GM23338 (cell line): ENCODE results near the gene ITGA3. TPM values are rescaled to one million over a fixed set of nuclear protein-coding genes. Genes with fewer than 3 reads are reported as not detected.

Experiments
- ATAC-seq: fragments of 200-7000 bp; cut with Tn5 transposase; 3 replicates; pipeline ENCODE4 v1.9.1; 2020
- DNase-seq: peaks from one replicate; pipeline ENCODE4 v3.0.0-alpha.2; 2015; ENCODE audit warnings: low spot score
- H2AFZ ChIP-seq: fragments of 200-600 bp; sonication (generic); 2 replicates; pipeline ENCODE4 v1.8.0; 2016; ENCODE audit warnings: antibody characterized with exemption, mild to moderate bottlenecking, moderate library complexity
- H3F3A ChIP-seq: fragments of 200-600 bp; sonication (generic); replicated peaks from 2 replicates; pipeline ENCODE4 v1.8.0; 2017; ENCODE audit warnings: antibody characterized with exemption, mixed run types, low read depth
- H3K27ac ChIP-seq: fragments of 200-600 bp; sonication (generic); 2 replicates; pipeline ENCODE4 v1.6.1; 2016; ENCODE audit warnings: low read depth
- H3K27me3 ChIP-seq: fragments of 200-600 bp; sonication (generic); 2 replicates; pipeline ENCODE4 v1.8.0; 2016; ENCODE audit warnings: mild to moderate bottlenecking, mixed run types, moderate library complexity; ENCODE audit not compliant: insufficient read depth
- H3K36me3 ChIP-seq: fragments of 200-600 bp; sonication (generic); 2 replicates; pipeline ENCODE4 v1.8.0; 2016; ENCODE audit warnings: mild to moderate bottlenecking; ENCODE audit not compliant: insufficient read depth
- H3K4me1 ChIP-seq: fragments of 200-600 bp; sonication (generic); 2 replicates; pipeline ENCODE4 v1.8.0; 2016; ENCODE audit warnings: mild to moderate bottlenecking, moderate library complexity; ENCODE audit not compliant: insufficient read depth
- H3K4me2 ChIP-seq: fragments of 200-600 bp; sonication (generic); 2 replicates; pipeline ENCODE4 v1.7.1; 2017; ENCODE audit warnings: mixed run types
- H3K4me3 ChIP-seq: fragments of 200-600 bp; sonication (generic); 2 replicates; pipeline ENCODE4 v1.6.1; 2016; ENCODE audit warnings: mixed run types
- H3K79me2 ChIP-seq: fragments of 200-600 bp; sonication (generic); replicated peaks from 2 replicates; pipeline ENCODE4 v1.8.0; 2017; ENCODE audit warnings: mild to moderate bottlenecking; ENCODE audit not compliant: insufficient read depth
- H3K9me2 ChIP-seq: fragments of 200-600 bp; sonication (generic); 2 replicates; pipeline ENCODE4 v1.8.0; 2017; ENCODE audit not compliant: insufficient read depth
- H4K20me1 ChIP-seq: fragments of 200-600 bp; sonication (generic); replicated peaks from 2 replicates; pipeline ENCODE4 v1.8.0; 2017; ENCODE audit warnings: mild to moderate bottlenecking; ENCODE audit not compliant: insufficient read depth
- H3K27ac Mint-ChIP-seq: 2 replicates; pipeline ENCODE4 v1.8.0; 2020; ENCODE audit warnings: inconsistent platforms, mild to moderate bottlenecking, moderate library complexity, mixed read lengths
- H3K27me3 Mint-ChIP-seq: 3 replicates; pipeline ENCODE4 v1.8.0; 2022; ENCODE audit warnings: low read depth, mild to moderate bottlenecking, moderate library complexity, mixed read lengths, inconsistent platforms; ENCODE audit not compliant: insufficient read depth, poor library complexity
- H3K36me3 Mint-ChIP-seq: 3 replicates; pipeline ENCODE4 v1.8.0; 2021; ENCODE audit warnings: low read depth, mild to moderate bottlenecking, inconsistent platforms, moderate library complexity, mixed read lengths
- H3K4me1 Mint-ChIP-seq: 3 replicates; pipeline ENCODE4 v1.8.0; 2020; ENCODE audit warnings: mild to moderate bottlenecking, inconsistent platforms, mixed read lengths
- H3K4me3 Mint-ChIP-seq: 3 replicates; pipeline ENCODE4 v1.8.0; 2021; ENCODE audit warnings: moderate library complexity, mild to moderate bottlenecking, inconsistent platforms, mixed read lengths
- H3K9me3 Mint-ChIP-seq: 3 replicates; pipeline ENCODE4 v1.8.0; 2020; ENCODE audit warnings: moderate library complexity, mild to moderate bottlenecking, inconsistent platforms, mixed read lengths
- CREB1 ChIP-seq: fragments of 250-450 bp; sonication (Bioruptor Pico); IDR thresholded peaks from 2 replicates; pipeline ENCODE4 v1.5.0; 2020; ENCODE audit warnings: low read depth, mild to moderate bottlenecking, moderate library complexity
- CTCF ChIP-seq, 2 experiments: fragments of 200-600 bp in 1 of 2; sonication (generic) in 1 of 2; conservative IDR thresholded peaks; 2 replicates each; pipeline versions ENCODE4 v1.5.1 to v1.6.1; 2016 to 2017; ENCODE audit warnings: antibody characterized with exemption in 2 of 2, low read depth in 2 of 2, mild to moderate bottlenecking in 2 of 2, moderate library complexity in 1 of 2
- EZH2 ChIP-seq: fragments of 200-600 bp; sonication (generic); IDR thresholded peaks from one replicate; pipeline ENCODE4 v1.8.0; 2017; ENCODE audit warnings: antibody characterized with exemption, mild to moderate bottlenecking, low read depth; ENCODE audit not compliant: unreplicated experiment
- EZH2phosphoT487 ChIP-seq: fragments of 200-600 bp; sonication (generic); IDR thresholded peaks from one replicate; pipeline ENCODE4 v1.8.1; 2018; ENCODE audit warnings: antibody characterized with exemption; ENCODE audit not compliant: unreplicated experiment
- JUNB ChIP-seq: IDR thresholded peaks from one replicate; pipeline ENCODE4 v1.6.1; 2016; ENCODE audit warnings: antibody characterized with exemption; ENCODE audit not compliant: unreplicated experiment
- NANOG ChIP-seq: IDR thresholded peaks from 2 replicates; pipeline ENCODE4 v1.6.1; 2016; ENCODE audit warnings: antibody characterized with exemption, borderline replicate concordance
- REST ChIP-seq: IDR thresholded peaks from one replicate; pipeline ENCODE4 v1.6.1; 2018; ENCODE audit warnings: antibody characterized with exemption; ENCODE audit not compliant: unreplicated experiment
- STAT1 ChIP-seq: IDR thresholded peaks from one replicate; pipeline ENCODE4 v1.6.1; 2016; ENCODE audit warnings: antibody characterized with exemption; ENCODE audit not compliant: unreplicated experiment
- ZNF114 ChIP-seq: fragments of 250-450 bp; sonication (Bioruptor Pico); IDR thresholded peaks from 2 replicates; pipeline ENCODE4 v1.5.0; 2020; ENCODE audit warnings: mild to moderate bottlenecking, moderate library complexity
- ZNF331 ChIP-seq: fragments of 250-450 bp; sonication (Bioruptor Pico); IDR thresholded peaks from 2 replicates; pipeline ENCODE4 v1.5.0; 2020; ENCODE audit warnings: low read depth, mild to moderate bottlenecking, moderate library complexity
- polyA plus RNA-seq: library from polyadenylated mRNA; unstranded; fragments of >200 nt; fragmentation: Nextera tagmentation; extraction: Ambion mirVana; gene quantifications from 2 replicates; pipeline ENCODE4 v1.2.1, GENCODE V29; 2016
- total RNA-seq: library from RNA; depleted of rRNA; stranded (reverse); fragments of >200 nt; shearing (Covaris generic); gene quantifications from 2 replicates; pipeline ENCODE4 v1.2.3, GENCODE V29; 2014

Gene ITGA3
- total and polyA plus RNA-seq, 2 experiments from 2014 or later: 9.6 to 28.3 TPM

- Histone ChIP-seq H3K27ac (no peak overlapping the region), H3F3A (no peaks in the 10 kb centered on the region), H3K4me3 (no peak overlapping the region), H3K36me3 (no peaks in the 10 kb centered on the region; the same call in 1 of the 2 replicates), H3K9me2 (no peaks in the 10 kb centered on the region), H3K79me2 (no peaks in the 10 kb centered on the region), H3K4me1 (no peaks in the 10 kb centered on the region), H4K20me1 (no peaks in the 10 kb centered on the region), H3K4me2 (no peak overlapping the region), H2AFZ (no peak overlapping the region), H3K27me3 (no peaks in the 10 kb centered on the region; the same call in 1 of the 2 replicates)
- Mint-ChIP-seq H3K4me3 (no peak overlapping the region), H3K27me3 (peaks cover 3% of the 10 kb centered on the region), H3K4me1 (no peaks in the 10 kb centered on the region), H3K9me3 (peaks cover 26% of the 10 kb centered on the region), H3K27ac (no peak overlapping the region), H3K36me3 (peaks cover 7% of the 10 kb centered on the region; the same call in 2 of the 3 replicates)
- ATAC-seq (no peak), DNase-seq (no peak)
- TF ChIP-seq ZNF114 (CRISPR knock-in tag) (no peak), EZH2 (no peak), CTCF (conservative IDR thresholded peaks at IDR 0.05; ENCODE audit: low read depth in 2 of 2) (no peak), STAT1 (no peak), NANOG (no peak), CREB1 (CRISPR knock-in tag) (no peak), REST (no peak), ZNF331 (CRISPR knock-in tag) (no peak)
Measured at GRCh38 chr17:50013079-50013478, 42.8 kb upstream of the ITGA3 start.

GRCh38 chr17:50014471-50015088 is 41.3 kb upstream of the ITGA3 start:
- Histone ChIP-seq H3K4me1 (no peaks in the 10 kb centered on the region), H2AFZ (no peak overlapping the region), H3K27me3 (no peaks in the 10 kb centered on the region), H3K36me3 (no peaks in the 10 kb centered on the region; the same call in 1 of the 2 replicates), H3K9me2 (no peaks in the 10 kb centered on the region), H3K79me2 (no peaks in the 10 kb centered on the region), H3K4me3 (no peak overlapping the region), H3K27ac (no peak overlapping the region), H3K4me2 (no peak overlapping the region), H3F3A (no peaks in the 10 kb centered on the region), H4K20me1 (no peaks in the 10 kb centered on the region)
- H3K27ac Mint-ChIP-seq: no peak overlapping the region
- H3K36me3 Mint-ChIP-seq: peaks cover 7% of the 10 kb centered on the region; the same call in 2 of the 3 replicates
- H3K27me3 Mint-ChIP-seq: peaks cover 3% of the 10 kb centered on the region
- no peak for DNase-seq
- H3K4me3 Mint-ChIP-seq: no peak overlapping the region
- H3K9me3 Mint-ChIP-seq: peaks cover 26% of the 10 kb centered on the region
- ATAC-seq: no peak
- H3K4me1 Mint-ChIP-seq: no peaks in the 10 kb centered on the region
- TF ChIP-seq ZNF114 (CRISPR knock-in tag): no peak
- no peak for TF ChIP-seq EZH2phosphoT487
- TF ChIP-seq NANOG: no peak
- TF ChIP-seq STAT1: no peak
- TF ChIP-seq REST: no peak
- no peak for TF ChIP-seq JUNB
- TF ChIP-seq CTCF (conservative IDR thresholded peaks at IDR 0.05; ENCODE audit: low read depth in 2 of 2): no peak
- TF ChIP-seq ZNF331 (CRISPR knock-in tag): no peak
